CD4-positive, alpha-beta T cell (primary cell): ENCODE results near the gene LPGAT1. TPM values are rescaled to one million over a fixed set of nuclear protein-coding genes. Genes with fewer than 3 reads are reported as not detected.
"Not testable (repeated sequence)": the region's sequence is repeated elsewhere in the genome, so short reads cannot be mapped to it uniquely, and the experiment has no call there.

Source experiments
- ATAC-seq: fragments of 200-7000 bp; cut with Tn5 transposase; one replicate; pipeline ENCODE4 v1.10.0; 2022; ENCODE audit warnings: mild to moderate bottlenecking; ENCODE audit not compliant: poor library complexity
- CTCF ChIA-PET: fragments of 350-600 bp; sonication (Branson Sonifier 250); formaldehyde crosslinking; loops from one replicate; lab custom pipeline; 2021; ENCODE audit warnings: antibody characterized with exemption, inconsistent platforms; lab: Charles Lee
- POLR2A ChIA-PET: fragments of 350-600 bp; sonication (Branson Sonifier 250); formaldehyde crosslinking; loops from one replicate; lab custom pipeline; 2021; ENCODE audit warnings: antibody characterized with exemption, inconsistent platforms; lab: Charles Lee
- DNase-seq, 14 experiments: peaks; one replicate each; pipeline ENCODE4 v3.0.0-alpha.2; 2013 to 2020; ENCODE audit warnings: mixed read lengths in 2 of 14
- H3K27ac ChIP-seq, 2 donors: one replicate each; pipeline versions ENCODE4 v1.5.1 to v1.7.0; 2013; ENCODE audit warnings: low read length in 2 of 2, low read depth in 1 of 2, mild to moderate bottlenecking in 1 of 2
- H3K27me3 ChIP-seq, 2 experiments: 1 replicate in 1 of 2; 2 replicates in 1 of 2; pipeline versions ENCODE4 v1.6.1 to v1.7.0; 2013; ENCODE audit warnings: low read length in 2 of 2, control low read depth in 1 of 2, mild to moderate bottlenecking in 1 of 2, moderate library complexity in 1 of 2; ENCODE audit not compliant: insufficient read depth in 2 of 2, control insufficient read depth in 1 of 2
- H3K36me3 ChIP-seq: one replicate; pipeline ENCODE4 v1.6.1; 2013; ENCODE audit warnings: low read length, control low read depth; ENCODE audit not compliant: insufficient read depth
- H3K4me1 ChIP-seq: one replicate; pipeline ENCODE4 v1.6.1; 2013; ENCODE audit warnings: low read length, control low read depth; ENCODE audit not compliant: insufficient read depth
- H3K4me3 ChIP-seq: one replicate; pipeline ENCODE4 v1.5.1; 2013; ENCODE audit warnings: mild to moderate bottlenecking, low read length, moderate library complexity
- H3K9me3 ChIP-seq, 2 experiments: 1 replicate in 1 of 2; 2 replicates in 1 of 2; pipeline versions ENCODE4 v1.6.1 to v1.7.0; 2013; ENCODE audit warnings: low read length in 2 of 2, mild to moderate bottlenecking in 2 of 2, control low read depth in 1 of 2, moderate library complexity in 1 of 2; ENCODE audit not compliant: control insufficient read depth in 1 of 2, insufficient read depth in 1 of 2
- H3K27ac Mint-ChIP-seq: one replicate; pipeline ENCODE4 v1.8.0; 2020; ENCODE audit warnings: mixed read lengths
- H3K27me3 Mint-ChIP-seq: one replicate; pipeline ENCODE4 v1.8.0; 2021; ENCODE audit warnings: mixed read lengths
- H3K36me3 Mint-ChIP-seq: one replicate; pipeline ENCODE4 v1.8.0; 2021; ENCODE audit warnings: low read depth, mixed read lengths
- H3K4me1 Mint-ChIP-seq: one replicate; pipeline ENCODE4 v1.8.0; 2021; ENCODE audit warnings: low read depth, mixed read lengths
- H3K4me3 Mint-ChIP-seq: one replicate; pipeline ENCODE4 v1.8.0; 2020; ENCODE audit warnings: mild to moderate bottlenecking, mixed read lengths
- H3K9me3 Mint-ChIP-seq: one replicate; pipeline ENCODE4 v1.8.0; 2020; ENCODE audit warnings: mixed read lengths
- intact Hi-C, 2 experiments: fragments of 100-400 bp; cut with DNase I in 1 of 2; cut with micrococcal nuclease in 1 of 2; formaldehyde crosslinking; loops; one replicate each; pipeline versions ENCODE4 v1.15.1 to v1.9.0; 2023 to 2025; cut with DNase I, micrococcal nuclease
- total RNA-seq, 174 experiments: library from RNA in 2 of 174; stranded (reverse) in 2 of 174; gene quantifications; one replicate each; pipeline ENCODE4 v1.2.3 and lab custom pipeline; 2021 to 2026
- TF ChIP-seq, protein P1 (sequence below): fragments of 200-600 bp; IDR thresholded peaks from one replicate; pipeline ENCODE4 v1.8.0; 2022; ENCODE audit warnings: antibody characterized with exemption, mild to moderate bottlenecking

The LPGAT1 gene
- total RNA-seq, 2 experiments from 2014 or later = 14.0 to 14.4 TPM

DNA sequence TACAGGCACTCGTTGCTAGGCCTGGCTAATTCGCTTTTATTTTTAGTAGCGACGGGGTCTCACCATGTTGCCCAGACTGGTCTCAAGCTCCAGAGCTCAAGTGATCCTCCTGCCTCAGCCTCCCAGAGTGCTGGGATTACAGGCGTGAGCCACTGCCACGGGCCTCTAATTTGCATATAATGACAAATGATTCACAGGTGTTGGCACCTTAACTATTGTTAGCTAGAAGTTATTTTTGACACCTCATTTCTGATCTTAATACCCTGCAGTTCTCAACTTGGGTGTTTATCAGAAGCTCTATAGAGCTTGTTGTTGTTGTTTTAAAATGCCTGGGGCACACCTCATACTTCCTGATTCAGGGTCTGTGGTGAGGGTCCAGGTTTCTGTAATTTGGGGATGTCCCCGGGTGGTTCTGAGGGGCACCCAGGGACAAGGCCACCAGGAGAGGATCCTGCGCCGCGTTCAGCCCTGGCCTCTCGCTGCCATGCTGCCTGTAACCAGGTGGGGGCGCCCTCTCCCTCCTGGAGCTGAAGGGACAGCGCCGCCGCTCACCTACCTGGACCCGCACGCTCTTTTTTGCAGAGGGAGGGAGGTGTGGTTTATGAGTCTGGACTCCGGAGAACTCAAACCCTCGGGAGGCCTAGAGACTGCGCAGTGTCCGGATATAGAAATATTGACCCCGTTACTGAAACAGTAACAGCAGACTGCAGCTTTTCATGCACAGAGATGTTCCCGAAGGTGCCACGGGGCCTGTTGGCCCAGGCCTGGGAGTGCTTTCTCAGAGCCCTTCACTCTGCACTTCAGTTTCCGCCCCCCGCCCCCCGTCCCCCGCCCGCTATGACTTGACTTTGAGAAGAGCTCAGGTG, 132.2 kb downstream of the LPGAT1 start:
- TF ChIP-seq, protein P1, sequence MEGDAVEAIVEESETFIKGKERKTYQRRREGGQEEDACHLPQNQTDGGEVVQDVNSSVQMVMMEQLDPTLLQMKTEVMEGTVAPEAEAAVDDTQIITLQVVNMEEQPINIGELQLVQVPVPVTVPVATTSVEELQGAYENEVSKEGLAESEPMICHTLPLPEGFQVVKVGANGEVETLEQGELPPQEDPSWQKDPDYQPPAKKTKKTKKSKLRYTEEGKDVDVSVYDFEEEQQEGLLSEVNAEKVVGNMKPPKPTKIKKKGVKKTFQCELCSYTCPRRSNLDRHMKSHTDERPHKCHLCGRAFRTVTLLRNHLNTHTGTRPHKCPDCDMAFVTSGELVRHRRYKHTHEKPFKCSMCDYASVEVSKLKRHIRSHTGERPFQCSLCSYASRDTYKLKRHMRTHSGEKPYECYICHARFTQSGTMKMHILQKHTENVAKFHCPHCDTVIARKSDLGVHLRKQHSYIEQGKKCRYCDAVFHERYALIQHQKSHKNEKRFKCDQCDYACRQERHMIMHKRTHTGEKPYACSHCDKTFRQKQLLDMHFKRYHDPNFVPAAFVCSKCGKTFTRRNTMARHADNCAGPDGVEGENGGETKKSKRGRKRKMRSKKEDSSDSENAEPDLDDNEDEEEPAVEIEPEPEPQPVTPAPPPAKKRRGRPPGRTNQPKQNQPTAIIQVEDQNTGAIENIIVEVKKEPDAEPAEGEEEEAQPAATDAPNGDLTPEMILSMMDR = peak; percentile 78
- Histone ChIP-seq H3K4me3 (peak overlapping the region; percentile 35), H3K27ac (no peak overlapping the region), H3K4me1 (peaks cover 29% of the 10 kb centered on the region), H3K36me3 (no peaks in the 10 kb centered on the region), H3K9me3 (peaks cover 0 to 3% of the 10 kb centered on the region in 2 experiments), H3K27me3 (no peaks in the 10 kb centered on the region)
- no peaks in the 10 kb centered on the region for H3K27me3 Mint-ChIP-seq
- peak; percentile 64 to 85 (median 79) for DNase-seq
- ChIA-PET CTCF (interaction anchor here (0.7 to 3.9 kb wide), 32 partner anchors 8 to 1093 kb away, joined by 3 to 24 read pairs (median 4); partner anchors contain the start of genes DTL, INTS7, NEK2 and NSL1), POLR2A (interaction anchor here (0.6 to 2.0 kb wide), 3 partner anchors 14 to 128 kb away, joined by 3 to 6 read pairs (median 3); no protein-coding TSS in a partner anchor)
- ATAC-seq = peak; percentile 98
- H3K4me1 Mint-ChIP-seq = peaks cover 16% of the 10 kb centered on the region
- H3K36me3 Mint-ChIP-seq = no peaks in the 10 kb centered on the region
- H3K4me3 Mint-ChIP-seq = no peak overlapping the region
- intact Hi-C loops = loop anchor here in 1 of 2 experiments (1.0 kb wide), 2 partner anchors 132 to 758 kb away; partner anchors contain the start of gene LPGAT1
- H3K27ac Mint-ChIP-seq = no peak overlapping the region
- H3K9me3 Mint-ChIP-seq = no peaks in the 10 kb centered on the region

DNA sequence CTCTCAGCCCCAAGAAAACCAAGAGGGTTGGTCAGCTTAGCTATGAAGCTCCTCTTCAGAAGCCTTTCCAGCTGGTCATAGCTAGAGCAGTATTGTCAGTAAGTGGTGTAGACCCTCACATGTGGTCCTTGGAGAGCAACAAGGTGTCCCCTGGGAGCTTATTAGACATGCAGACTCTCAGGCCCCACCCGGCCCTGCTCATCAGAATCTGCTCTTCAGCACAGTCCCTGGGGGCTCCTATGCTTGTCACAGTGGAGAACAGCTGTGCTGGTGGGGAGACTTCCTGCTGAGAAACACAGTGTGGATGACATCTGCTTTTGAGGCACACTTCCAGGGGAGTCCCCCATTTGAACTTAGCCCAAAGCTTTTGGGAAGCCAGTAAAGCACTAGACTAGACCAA, 133.2 kb downstream of the LPGAT1 start:
- peaks cover 0 to 3% of the 10 kb centered on the region in 2 experiments for H3K9me3 ChIP-seq
- H3K4me1 ChIP-seq = peaks cover 29% of the 10 kb centered on the region
- no peaks in the 10 kb centered on the region for H3K27me3 ChIP-seq
- no peaks in the 10 kb centered on the region for H3K36me3 ChIP-seq
- ChIA-PET CTCF (interaction anchor here (1.1 to 3.9 kb wide), 4 partner anchors 16 to 758 kb away, joined by 3 to 24 read pairs (median 10); partner anchors contain the start of gene NEK2), POLR2A (interaction anchor here (0.9 to 2.0 kb wide), 2 partner anchors 16 to 129 kb away, joined by 3 to 6 read pairs; no protein-coding TSS in a partner anchor)
- no peak for DNase-seq
- Mint-ChIP-seq H3K36me3 (no peaks in the 10 kb centered on the region), H3K4me1 (peaks cover 16% of the 10 kb centered on the region), H3K27me3 (no peaks in the 10 kb centered on the region), H3K9me3 (no peaks in the 10 kb centered on the region), H3K4me3 (no peak overlapping the region), H3K27ac (no peak overlapping the region)
- TF ChIP-seq, protein P1 = no peak
- ATAC-seq = no peak
- H3K4me3 ChIP-seq = no peak overlapping the region
- H3K27ac ChIP-seq = no peak overlapping the region
- intact Hi-C loops = no loop called here

DNA sequence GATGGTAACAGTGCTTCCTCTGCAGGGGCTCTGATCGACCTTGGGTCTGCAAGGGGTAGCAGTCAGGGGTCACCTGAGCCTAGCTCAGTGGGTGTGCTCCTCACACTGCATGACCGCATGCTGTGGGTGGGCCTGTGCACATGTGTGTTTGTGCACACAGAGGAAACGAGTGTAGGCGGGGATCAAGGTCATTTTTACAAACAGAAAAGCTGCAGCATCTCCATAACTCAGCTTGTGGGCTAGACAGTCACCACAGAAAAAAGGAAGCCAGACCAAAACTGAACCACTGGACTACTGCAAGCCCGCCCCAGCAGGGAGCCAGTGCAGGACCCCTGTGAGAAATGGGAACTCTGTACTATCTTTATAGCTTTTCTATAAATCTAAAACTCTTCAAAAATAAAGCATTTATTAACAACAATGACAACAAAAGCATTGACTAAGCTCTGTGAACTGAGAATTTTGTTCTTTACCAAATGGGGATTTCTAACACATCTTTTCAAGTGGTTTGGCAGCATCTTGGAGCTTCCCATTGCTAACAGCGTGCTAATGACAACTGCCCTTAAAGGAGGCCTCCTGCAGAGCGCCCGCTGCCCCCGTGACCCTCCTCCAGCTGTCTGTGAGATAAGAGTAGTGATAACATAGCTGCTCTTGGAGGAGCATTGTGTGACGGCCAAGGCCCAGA, 135.3 kb downstream of the LPGAT1 start:
- no peaks in the 10 kb centered on the region for H3K27me3 Mint-ChIP-seq
- peaks cover 29% of the 10 kb centered on the region for H3K4me1 ChIP-seq
- intact Hi-C loops = no loop called here
- H3K27ac ChIP-seq = no peak overlapping the region
- TF ChIP-seq, protein P1 = no peak
- no peaks in the 10 kb centered on the region for H3K9me3 Mint-ChIP-seq
- CTCF ChIA-PET = interaction anchor here (1.0 kb wide), 1 partner anchor 14 kb away, joined by 3 read pairs; no protein-coding TSS in a partner anchor
- H3K27ac Mint-ChIP-seq = no peak overlapping the region
- peaks cover 16% of the 10 kb centered on the region for H3K4me1 Mint-ChIP-seq
- H3K36me3 ChIP-seq = no peaks in the 10 kb centered on the region
- H3K36me3 Mint-ChIP-seq = no peaks in the 10 kb centered on the region
- no peaks in the 10 kb centered on the region for H3K27me3 ChIP-seq
- POLR2A ChIA-PET = interaction anchor here (0.6 to 1.5 kb wide), 2 partner anchors 14 to 678 kb away, joined by 3 to 4 read pairs; no protein-coding TSS in a partner anchor
- no peak overlapping the region for H3K4me3 Mint-ChIP-seq
- H3K4me3 ChIP-seq = no peak overlapping the region
- peak in 1 of 14 experiments; percentile 24 for DNase-seq
- no peak for ATAC-seq
- H3K9me3 ChIP-seq = peaks cover 0 to 3% of the 10 kb centered on the region in 2 experiments

DNA sequence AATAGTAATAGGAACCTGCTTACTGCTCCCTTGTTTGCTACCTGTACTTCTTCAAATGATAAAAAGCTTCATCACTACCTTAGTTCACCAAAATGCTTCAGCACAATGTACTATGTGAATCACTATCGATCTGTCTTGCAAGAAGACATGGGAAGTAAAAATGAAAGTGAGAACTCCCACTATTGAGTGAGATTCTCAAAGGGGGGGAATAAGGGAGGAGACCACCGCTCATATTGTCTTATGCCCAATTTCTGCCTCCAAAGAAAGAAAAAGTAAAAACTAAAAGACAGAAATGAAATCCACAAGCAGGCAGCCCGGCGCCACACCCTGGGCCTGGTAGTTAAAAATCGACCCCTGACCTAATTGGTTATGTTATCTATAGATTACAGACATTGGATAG, 136.7 kb downstream of the LPGAT1 start:
- H3K27ac ChIP-seq, DNase-seq, intact Hi-C loops, ATAC-seq, H3K4me3 ChIP-seq, H3K9me3 Mint-ChIP-seq, H3K27ac Mint-ChIP-seq, CTCF ChIA-PET, H3K4me3 Mint-ChIP-seq, H3K27me3 ChIP-seq, H3K36me3 Mint-ChIP-seq, POLR2A ChIA-PET, H3K36me3 ChIP-seq, H3K27me3 Mint-ChIP-seq, H3K9me3 ChIP-seq: not testable (repeated sequence)
- H3K4me1 ChIP-seq = peaks cover 26% of the 10 kb centered on the region
- H3K4me1 Mint-ChIP-seq = peaks cover 16% of the 10 kb centered on the region
